GM21717 (cell line): ENCODE measurements around the gene ZNF101.

ENCODE experiments used
- ATAC-seq: cut with Tn5 transposase; IDR thresholded peaks from one replicate; pipeline ENCODE4 v1.9.1; 2021; ENCODE audit warnings: mild to moderate bottlenecking, moderate library complexity; ENCODE audit not compliant: unreplicated experiment

The ZNF101 gene

GRCh38 chr19:19637523-19638251 lies 31.0 kb upstream of the ZNF101 start:
- ATAC-seq = no peak

GRCh38 chr19:19642506-19643157 lies 26.0 kb upstream of the ZNF101 start:
- ATAC-seq = no peak

DNA sequence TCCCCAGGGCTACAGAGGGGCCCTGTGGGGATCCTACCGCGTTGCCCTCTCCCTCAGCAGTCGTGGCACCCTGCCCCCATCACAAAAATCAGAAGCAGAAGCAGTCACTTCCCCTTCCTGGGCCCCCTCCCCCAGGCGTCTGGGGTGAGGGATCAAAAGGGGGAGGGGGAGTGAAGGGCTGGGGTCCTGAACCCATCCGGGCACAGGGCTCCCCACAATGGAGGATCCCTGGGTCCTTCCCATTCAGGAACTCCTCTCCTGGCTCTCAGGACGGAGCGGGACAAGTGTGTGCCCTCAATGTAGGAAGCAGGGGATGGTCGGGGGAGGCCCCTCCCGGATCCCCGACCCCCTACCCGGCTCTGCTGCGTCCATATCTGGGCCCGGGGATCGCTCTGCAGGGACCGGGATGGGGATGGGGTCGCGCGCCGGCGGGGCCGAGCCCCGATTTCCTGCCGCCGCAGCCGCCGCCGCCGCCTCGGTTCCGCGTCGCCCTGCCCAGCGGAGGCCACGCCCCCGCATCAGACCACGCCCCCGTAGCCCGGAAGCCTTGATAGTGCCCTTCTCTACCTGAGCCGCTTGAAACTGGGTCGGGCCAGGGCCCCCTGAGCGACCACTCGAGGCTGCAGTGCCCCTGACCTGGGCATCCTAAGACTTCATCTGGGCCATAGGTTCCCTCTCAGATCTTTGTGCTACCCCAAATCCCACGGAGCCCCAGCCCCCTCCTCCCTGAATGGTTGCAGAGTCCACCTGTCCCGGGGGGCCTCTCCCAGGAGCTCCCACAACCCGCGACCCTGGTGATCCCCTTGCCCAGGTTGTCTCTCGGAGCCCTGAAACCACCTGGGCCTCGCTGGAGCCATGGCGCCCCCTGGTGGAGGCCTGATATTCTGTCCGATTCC lies 25.2 kb upstream of the ZNF101 start, which contains the start of gene GMIP:
GMIP (minus strand) TSS at position 500 of the 896 bp plus-strand sequence; CDS start at position 372, 128 bp downstream.
- ATAC-seq = peak; percentile 64

DNA sequence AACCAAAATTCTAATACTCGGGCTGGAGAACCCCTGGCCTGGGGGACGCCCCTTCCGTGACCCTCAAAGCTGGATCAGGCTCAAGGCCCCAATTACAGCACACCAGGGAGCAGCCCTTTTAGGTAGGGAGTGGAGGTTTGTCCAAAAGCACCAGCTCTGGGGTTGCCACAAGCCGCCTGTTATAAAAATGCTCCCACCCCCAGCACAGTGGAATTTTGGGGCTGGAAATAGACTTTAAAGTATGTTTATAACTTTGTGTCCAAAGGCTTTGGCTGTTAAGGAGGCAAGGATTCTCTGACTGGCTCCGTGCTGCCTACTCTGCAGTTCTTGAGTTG lies 24.6 kb upstream of the ZNF101 start:
- ATAC-seq = no peak

- ATAC-seq = no peak
These were observed 23.3 kb upstream of the ZNF101 start for GRCh38 chr19:19645233-19645870.

GRCh38 chr19:19647037-19647835 lies 21.4 kb upstream of the ZNF101 start:
- no peak for ATAC-seq

DNA sequence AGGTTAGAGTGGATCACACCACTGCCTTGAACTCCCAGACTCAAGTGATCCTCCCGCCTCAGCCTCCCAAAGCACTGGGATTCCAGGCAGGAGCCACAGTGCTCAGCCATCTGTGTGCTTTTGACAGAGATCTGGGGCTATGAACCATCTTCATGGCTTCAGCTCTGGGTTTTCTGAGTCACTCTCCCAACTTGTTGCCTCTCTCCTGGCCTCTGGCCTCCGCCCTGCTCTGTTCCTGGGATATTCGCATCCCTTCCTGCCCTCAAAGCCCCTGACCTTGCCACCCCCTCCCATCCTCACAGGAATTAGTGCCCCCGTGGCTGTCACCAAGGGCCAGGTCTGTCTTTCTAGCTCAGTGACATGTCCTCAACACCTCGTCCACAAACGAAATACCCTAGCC lies 19.5 kb upstream of the ZNF101 start:
- no peak for ATAC-seq

DNA sequence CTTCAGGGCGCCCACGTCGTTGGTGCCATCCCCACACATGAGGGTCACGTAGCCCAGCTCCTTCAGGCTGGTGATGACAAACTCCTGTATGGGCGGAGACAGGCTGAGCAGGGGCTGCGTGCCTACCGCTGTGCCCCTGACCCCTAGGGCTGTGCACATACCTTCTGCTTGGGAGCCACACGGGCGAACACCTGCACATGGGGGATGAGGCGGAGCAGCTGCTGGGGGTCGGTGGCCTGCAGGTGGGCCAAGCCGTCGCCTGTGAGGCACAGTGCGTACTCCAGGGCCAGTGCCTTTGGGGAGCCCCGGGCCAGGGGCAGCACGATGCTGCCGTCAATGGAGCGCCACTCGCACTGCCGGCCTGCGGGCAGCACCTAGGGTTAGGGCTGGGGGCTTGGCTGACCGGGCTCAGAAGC lies 19.1 kb upstream of the ZNF101 start:
- no peak for ATAC-seq

GRCh38 chr19:19650331-19650730 lies 18.3 kb upstream of the ZNF101 start:
- no peak for ATAC-seq

- ATAC-seq = no peak
These were observed 17.6 kb upstream of the ZNF101 start for GRCh38 chr19:19651076-19651475.

GRCh38 chr19:19652482-19653295 lies 15.9 kb upstream of the ZNF101 start:
- ATAC-seq = no peak

DNA sequence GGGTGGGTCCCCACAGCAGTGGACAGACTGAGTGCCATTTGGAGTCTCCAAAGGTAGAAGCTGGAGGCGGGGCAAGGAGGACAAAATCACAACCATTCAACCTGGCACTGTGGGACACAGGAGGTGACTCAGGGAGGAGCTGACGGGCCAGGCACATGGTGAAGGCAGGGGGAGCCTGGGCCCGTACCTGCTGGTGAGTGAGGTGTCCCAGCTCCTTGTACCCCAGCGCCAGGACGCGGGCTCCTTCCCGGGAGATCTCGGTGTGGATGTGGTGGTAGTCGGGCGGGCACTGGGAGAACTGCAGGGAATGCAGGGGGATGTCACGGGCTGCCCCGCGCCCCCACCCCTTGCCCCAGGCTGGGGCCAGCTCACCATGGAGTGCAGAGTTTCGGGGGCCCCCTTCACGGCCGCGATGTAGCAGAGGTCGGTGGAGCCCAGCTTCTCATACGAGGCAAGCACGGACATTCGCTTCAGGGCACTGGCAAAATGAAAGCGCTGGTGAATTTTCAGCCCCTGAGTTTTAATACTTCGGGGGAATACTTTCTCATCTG lies 15.0 kb upstream of the ZNF101 start:
- ATAC-seq = no peak

GRCh38 chr19:19654441-19654840 lies 14.2 kb upstream of the ZNF101 start:
- ATAC-seq = no peak

DNA sequence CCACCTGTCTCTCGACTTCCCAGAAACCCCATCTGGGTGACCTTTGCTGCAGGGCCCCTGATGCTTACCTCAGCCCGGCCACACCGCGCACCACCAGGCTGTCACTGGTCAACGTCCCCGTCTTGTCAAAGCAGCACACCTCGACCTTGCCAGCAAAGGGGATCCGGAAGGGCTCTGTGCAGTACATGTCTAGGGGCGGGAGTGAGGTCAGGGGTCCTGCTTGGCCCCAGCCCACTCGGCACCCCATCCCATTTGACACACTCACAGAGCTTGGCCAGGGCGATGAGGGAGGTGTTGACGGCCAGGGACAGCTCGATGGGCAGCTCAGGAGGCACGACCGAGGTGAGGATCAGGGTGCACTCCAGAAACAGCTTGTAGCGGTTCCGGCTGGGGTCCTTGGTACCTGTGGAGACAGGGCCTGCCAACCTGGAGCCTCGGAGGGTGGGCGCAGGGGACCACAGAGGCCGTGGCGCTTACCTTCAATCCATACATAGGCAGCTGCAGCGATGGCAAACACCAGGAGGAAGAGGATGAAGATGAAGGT lies 13.5 kb upstream of the ZNF101 start:
- ATAC-seq = no peak

GRCh38 chr19:19655641-19656343 lies 12.8 kb upstream of the ZNF101 start:
- ATAC-seq = no peak

- no peak for ATAC-seq
These were observed 11.9 kb upstream of the ZNF101 start for GRCh38 chr19:19656451-19657396.

- ATAC-seq = no peak
These were observed 11.2 kb upstream of the ZNF101 start for GRCh38 chr19:19657397-19657783.
